Measurements from ENCODE around the gene DGKI. TPM values are rescaled to one million over a fixed set of nuclear protein-coding genes. Genes with fewer than 3 reads are reported as not detected.

Gene DGKI
- total RNA-seq, 1 experiment from 2014 or later = 0.55 TPM

DNA sequence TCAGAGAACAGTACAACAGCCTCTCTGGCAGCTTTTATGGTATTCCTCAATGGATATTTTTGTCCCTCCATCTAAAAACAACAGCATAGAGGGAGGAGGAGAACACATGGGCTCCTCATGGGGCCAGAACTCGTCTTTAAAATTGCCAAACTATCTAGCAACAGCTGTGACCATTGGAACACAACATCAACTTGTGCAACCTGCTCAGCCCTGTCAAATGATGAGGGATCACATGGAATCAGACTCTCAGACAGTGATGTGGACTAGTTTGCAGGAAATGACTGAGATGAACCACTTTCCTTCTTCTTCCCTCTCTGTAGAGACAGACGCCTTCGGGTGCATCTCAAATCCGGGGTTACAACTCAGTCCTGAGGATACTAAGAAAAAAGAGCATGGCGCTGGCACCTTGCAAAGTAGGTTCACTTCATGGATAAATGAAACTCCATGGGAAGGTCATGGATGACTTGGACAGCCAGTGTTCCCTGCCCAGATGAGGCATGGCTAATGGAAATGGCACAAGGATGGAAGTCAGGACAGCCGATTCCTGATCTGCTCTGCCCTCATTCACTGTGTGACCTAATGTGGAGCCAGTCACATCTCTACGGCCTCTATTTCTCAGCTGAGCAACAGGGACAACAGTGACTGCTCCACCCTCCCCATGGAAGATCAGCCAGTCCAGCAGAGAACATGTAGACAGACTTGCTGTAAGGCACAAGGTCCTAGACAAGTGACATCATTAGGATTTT is 24.6 kb upstream of the DGKI start:
- WGBS (ENCODE audit: extremely low coverage, insufficient read length, low lambda C conversion rate) = no CpG with 5 or more reads among the region's 7 CpGs
- no peak overlapping the region for H3K18ac ChIP-seq (ENCODE audit: insufficient read length, low read depth, low read length)
- no peaks in the 10 kb centered on the region for H3K23me2 ChIP-seq (ENCODE audit: insufficient read length, low read depth, low read length, poor library complexity, severe bottlenecking)
- H2AK5ac ChIP-seq (ENCODE audit: insufficient read length, low read length) = no peak overlapping the region
- H3K56ac ChIP-seq (ENCODE audit: insufficient read length, low read depth, low read length) = no peak overlapping the region
- no peaks in the 10 kb centered on the region for H4K20me1 ChIP-seq (ENCODE audit: control insufficient read depth, insufficient read depth, insufficient read length)
- H3K4me1 ChIP-seq (ENCODE audit: insufficient read depth, low read length) = peaks cover 3% of the 10 kb centered on the region; the same call in 1 of the 2 replicates
- no peaks in the 10 kb centered on the region for H3K79me1 ChIP-seq (ENCODE audit: insufficient read depth, low read depth, low read length, poor library complexity, severe bottlenecking)
- H3K14ac ChIP-seq (ENCODE audit: insufficient read depth, low read length) = no peak overlapping the region; the same call in 1 of the 2 replicates
- no peak overlapping the region for H2BK15ac ChIP-seq (ENCODE audit: low read depth, low read length)
- no peak overlapping the region for H2BK20ac ChIP-seq (ENCODE audit: low read depth, low read length, poor library complexity, severe bottlenecking)
- H3K9ac ChIP-seq (ENCODE audit: extremely low read depth, insufficient read length, low read length) = no peak overlapping the region
- H4K5ac ChIP-seq (ENCODE audit: insufficient read length, low read depth, low read length) = no peak overlapping the region
- no peak for DNase-seq
- H2AFZ ChIP-seq (ENCODE audit: low read length) = no peak overlapping the region
- H3K9me3 Mint-ChIP-seq = peaks cover under 1 to 5% of the 10 kb centered on the region in 2 experiments; a peak in 1 of 5 replicates
- peaks cover 20 to 27% of the 10 kb centered on the region in 2 experiments for H3K4me1 Mint-ChIP-seq
- no peak overlapping the region for H2BK120ac ChIP-seq (ENCODE audit: low read depth, low read length, poor library complexity, severe bottlenecking)
- no peak overlapping the region for H2BK5ac ChIP-seq (ENCODE audit: insufficient read length, low read length)
- no peaks in the 10 kb centered on the region for H3K27me3 ChIP-seq (ENCODE audit: insufficient read depth, low read length)
- no peak overlapping the region for H3K4me2 ChIP-seq (ENCODE audit: insufficient read depth, insufficient read length, low read length)
- H3T11ph ChIP-seq (ENCODE audit: low read length) = no peak overlapping the region
- no peaks in the 10 kb centered on the region for H3K27me3 Mint-ChIP-seq (ENCODE audit: low read depth)
- H4K91ac ChIP-seq (ENCODE audit: insufficient read length, low read depth, low read length) = no peak overlapping the region
- H3K4ac ChIP-seq (ENCODE audit: low read depth, low read length) = no peak overlapping the region
- H3K27ac Mint-ChIP-seq = no peak overlapping the region
- H3K4me3 Mint-ChIP-seq = no peak overlapping the region
- TF ChIP-seq, protein P1, sequence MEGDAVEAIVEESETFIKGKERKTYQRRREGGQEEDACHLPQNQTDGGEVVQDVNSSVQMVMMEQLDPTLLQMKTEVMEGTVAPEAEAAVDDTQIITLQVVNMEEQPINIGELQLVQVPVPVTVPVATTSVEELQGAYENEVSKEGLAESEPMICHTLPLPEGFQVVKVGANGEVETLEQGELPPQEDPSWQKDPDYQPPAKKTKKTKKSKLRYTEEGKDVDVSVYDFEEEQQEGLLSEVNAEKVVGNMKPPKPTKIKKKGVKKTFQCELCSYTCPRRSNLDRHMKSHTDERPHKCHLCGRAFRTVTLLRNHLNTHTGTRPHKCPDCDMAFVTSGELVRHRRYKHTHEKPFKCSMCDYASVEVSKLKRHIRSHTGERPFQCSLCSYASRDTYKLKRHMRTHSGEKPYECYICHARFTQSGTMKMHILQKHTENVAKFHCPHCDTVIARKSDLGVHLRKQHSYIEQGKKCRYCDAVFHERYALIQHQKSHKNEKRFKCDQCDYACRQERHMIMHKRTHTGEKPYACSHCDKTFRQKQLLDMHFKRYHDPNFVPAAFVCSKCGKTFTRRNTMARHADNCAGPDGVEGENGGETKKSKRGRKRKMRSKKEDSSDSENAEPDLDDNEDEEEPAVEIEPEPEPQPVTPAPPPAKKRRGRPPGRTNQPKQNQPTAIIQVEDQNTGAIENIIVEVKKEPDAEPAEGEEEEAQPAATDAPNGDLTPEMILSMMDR (conservative IDR thresholded peaks at IDR 0.05) = no peak
- H3K23ac ChIP-seq (ENCODE audit: insufficient read length, low read depth, low read length) = no peak overlapping the region
- no peak overlapping the region for H2BK12ac ChIP-seq (ENCODE audit: insufficient read length, low read depth, low read length)
- H3K27ac ChIP-seq (ENCODE audit: insufficient read length, low read depth, low read length) = no peak overlapping the region
- no peak overlapping the region for H4K8ac ChIP-seq (replicated peaks; ENCODE audit: insufficient read length, low read depth, low read length)
- peaks cover 17 to 68% (median 45%) of the 10 kb centered on the region in 3 experiments; a peak in 6 of 7 replicates for H3K36me3 Mint-ChIP-seq (ENCODE audit: insufficient read depth in 1 of 3, low read depth in 3 of 3)
- H3K9me3 ChIP-seq (ENCODE audit: control insufficient read depth, low read depth, low read length) = no peaks in the 10 kb centered on the region
- H3K79me2 ChIP-seq (ENCODE audit: insufficient read depth, low read length) = no peaks in the 10 kb centered on the region
